GM10847 (cell line): ENCODE results near the gene CPLX1.

Experiments used
- POLR2A ChIP-seq: IDR thresholded peaks from 2 replicates; pipeline ENCODE4 v1.6.1; 2011; ENCODE audit not compliant: insufficient read length; ENCODE audit errors: extremely low read depth

Gene CPLX1

GRCh38 chr4:819401-820229, 6.3 kb downstream of the CPLX1 start:
- no peak for TF ChIP-seq POLR2A

GRCh38 chr4:818106-818921, 7.6 kb downstream of the CPLX1 start:
- TF ChIP-seq POLR2A, result no peak

- TF ChIP-seq POLR2A, result no peak
Measured at GRCh38 chr4:815464-816146, 10.3 kb downstream of the CPLX1 start.

GRCh38 chr4:814312-814850, 11.5 kb downstream of the CPLX1 start:
- TF ChIP-seq POLR2A, result no peak

- no peak for TF ChIP-seq POLR2A
Measured at GRCh38 chr4:813900-814299, 12.0 kb downstream of the CPLX1 start.

GRCh38 chr4:808860-809570, 16.9 kb downstream of the CPLX1 start:
- TF ChIP-seq POLR2A, result no peak

GRCh38 chr4:807792-808191, 18.1 kb downstream of the CPLX1 start:
- TF ChIP-seq POLR2A, result no peak

- TF ChIP-seq POLR2A, result no peak
Measured at GRCh38 chr4:804804-805203, 21.1 kb downstream of the CPLX1 start.

GRCh38 chr4:803884-804283, 22.0 kb downstream of the CPLX1 start:
- no peak for TF ChIP-seq POLR2A

GRCh38 chr4:801436-802124, 24.3 kb downstream of the CPLX1 start:
- TF ChIP-seq POLR2A, result no peak

- no peak for TF ChIP-seq POLR2A
Measured at GRCh38 chr4:797066-797465, 28.9 kb downstream of the CPLX1 start.

GRCh38 chr4:796206-796605, 29.7 kb downstream of the CPLX1 start:
- no peak for TF ChIP-seq POLR2A

- no peak for TF ChIP-seq POLR2A
Measured at GRCh38 chr4:795726-796119, 30.2 kb downstream of the CPLX1 start.
